ENCODE measurements around the gene PTPRS.

PTPRS gene

DNA sequence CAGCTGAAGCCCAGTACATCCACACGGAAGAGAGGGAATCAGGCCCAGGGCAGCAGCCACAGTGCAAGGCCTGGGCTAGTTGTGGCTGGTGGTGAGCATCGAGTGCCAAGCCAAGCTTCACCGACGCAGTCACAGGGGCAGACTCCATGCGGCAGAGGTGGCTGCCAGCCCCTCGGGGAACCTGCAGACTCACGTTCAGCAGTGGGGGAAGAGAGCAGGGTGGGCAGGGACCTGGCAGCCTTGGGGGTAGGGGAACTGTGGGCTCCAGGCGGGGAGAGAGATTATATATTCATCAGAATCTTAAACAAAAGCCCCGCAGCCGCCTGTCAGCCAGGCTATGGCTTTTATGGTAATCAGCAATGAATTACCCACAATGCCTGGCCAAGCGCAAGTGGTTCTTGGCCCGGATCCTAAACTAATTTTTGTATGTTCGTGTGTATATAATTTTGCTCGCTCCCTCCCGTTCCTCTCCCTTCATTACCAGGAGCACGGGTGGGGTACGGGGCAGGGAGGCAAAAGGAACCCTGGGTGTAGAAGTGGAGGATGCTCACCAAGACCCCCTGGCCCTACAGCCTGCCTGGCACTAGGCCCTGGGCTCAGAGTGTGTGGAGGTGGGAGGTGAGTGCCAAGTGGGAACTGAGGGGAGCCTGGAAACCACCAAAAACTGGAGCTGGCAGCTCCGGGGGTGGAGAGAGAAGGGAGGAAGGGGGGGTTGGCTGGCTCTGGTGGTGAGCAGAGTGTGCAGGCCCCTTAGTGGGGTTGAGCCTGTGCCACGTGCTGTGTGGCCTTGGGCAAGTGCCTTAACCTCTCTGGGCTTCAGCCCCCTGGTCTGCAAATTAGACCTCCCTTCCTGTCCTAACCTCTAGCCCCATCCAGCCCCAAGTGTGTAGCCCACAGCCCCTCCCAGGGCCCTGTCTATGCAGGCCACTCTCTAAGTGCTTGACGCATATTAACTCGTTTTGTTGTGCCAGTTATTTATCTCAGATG, 31.9 kb downstream of the PTPRS start:
- no peak for DNase-seq (ENCODE audit: low spot score)

DNA sequence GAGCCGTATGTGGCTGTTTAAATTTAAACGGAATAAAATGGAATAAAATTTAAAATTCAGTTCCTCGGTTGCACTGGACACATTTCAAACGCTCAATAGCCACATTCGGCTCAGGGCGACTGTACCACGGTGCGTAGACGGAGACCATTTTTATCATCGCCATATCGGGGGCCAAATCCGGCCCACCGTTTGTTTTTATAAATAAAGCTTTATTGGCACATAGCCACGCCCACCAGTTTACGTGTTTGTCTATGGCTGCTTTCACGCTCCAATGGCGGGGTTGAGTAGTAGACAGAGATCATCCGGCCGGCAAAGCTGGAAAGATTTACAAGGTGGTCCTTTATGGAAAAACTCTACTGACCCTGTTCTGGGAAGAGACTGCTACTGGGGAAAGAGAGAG, 33.0 kb downstream of the PTPRS start:
- no peak for DNase-seq (ENCODE audit: low spot score)

DNA sequence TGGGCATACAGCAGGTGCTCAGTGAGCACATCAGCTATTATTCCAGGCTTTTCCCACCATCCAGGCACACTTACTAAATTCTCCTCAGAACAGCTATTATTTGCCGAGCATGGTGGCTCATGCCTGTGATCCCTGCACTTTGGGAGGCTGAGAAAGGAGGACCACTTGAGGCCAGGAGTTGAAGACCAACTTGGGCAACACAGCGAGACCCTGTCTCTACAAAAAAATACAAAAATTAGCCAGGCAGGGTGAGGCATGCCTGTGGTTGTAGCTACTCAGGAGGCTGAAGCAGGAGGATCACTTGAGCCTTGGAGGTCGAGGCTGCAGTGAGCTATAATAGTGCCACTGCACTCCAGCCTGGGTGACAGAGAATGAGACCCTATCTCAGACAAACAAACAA, 35.4 kb downstream of the PTPRS start:
- no peak for DNase-seq (ENCODE audit: low spot score)

DNA sequence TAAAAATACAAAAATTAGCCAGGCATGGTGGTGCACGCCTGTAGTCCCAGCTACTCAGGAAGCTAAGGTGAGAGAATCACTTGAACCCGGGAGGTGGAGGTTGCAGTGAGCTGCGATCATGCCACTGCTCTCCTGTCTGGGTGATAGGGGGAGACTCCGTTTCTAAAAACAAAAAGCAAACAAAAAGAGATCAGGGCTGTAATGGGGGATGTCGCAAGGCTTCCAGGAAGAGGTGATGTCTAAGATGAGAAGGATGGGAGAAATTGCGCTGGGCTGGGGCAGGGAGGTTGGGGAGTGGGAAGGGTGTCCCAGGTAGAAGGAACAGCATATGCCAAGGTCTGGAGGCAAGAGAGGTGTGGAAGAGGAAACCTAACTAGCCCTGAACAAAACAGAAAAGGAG, 36.1 kb downstream of the PTPRS start:
- no peak for DNase-seq (ENCODE audit: low spot score)

DNA sequence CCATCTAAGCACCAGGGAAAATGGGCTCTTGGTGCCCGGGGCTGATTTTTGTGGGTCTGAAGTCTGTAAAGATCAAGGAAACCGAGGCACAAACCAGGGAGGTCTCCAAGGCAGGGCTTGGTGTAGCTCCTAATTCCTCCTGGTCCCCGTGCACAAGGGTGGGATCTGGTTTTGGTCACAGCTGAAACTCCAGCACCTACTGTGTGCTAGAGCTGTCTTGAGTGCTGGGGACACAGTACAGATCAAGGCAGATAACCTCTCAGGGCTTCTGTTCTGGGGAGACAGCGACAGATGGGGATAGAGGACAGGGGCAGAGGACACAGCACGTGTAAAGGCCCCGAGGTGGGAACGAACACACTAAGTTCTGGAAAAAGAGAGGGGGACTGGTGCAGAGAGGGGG, 37.4 kb downstream of the PTPRS start:
- no peak for DNase-seq (ENCODE audit: low spot score)

DNA sequence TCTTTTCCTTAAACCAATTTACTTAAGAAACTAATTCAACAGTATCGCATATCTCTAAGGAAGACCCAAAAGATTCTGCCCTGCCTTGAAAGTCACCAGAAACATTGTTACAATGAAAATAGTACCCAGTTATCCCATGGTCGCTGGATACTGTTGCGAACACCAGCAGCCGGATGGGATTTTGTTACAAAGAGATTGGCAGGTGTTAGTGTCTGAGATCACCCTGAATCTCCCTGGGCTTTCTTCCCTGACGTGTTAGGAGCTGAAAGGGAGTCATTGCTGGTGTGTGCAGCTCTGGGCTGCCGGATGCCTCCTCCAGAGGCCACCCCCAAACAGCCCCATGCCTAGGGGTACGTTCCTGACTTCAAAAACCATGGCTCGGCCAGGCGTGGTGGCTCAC, 38.2 kb downstream of the PTPRS start:
- DNase-seq (ENCODE audit: low spot score), result no peak

DNA sequence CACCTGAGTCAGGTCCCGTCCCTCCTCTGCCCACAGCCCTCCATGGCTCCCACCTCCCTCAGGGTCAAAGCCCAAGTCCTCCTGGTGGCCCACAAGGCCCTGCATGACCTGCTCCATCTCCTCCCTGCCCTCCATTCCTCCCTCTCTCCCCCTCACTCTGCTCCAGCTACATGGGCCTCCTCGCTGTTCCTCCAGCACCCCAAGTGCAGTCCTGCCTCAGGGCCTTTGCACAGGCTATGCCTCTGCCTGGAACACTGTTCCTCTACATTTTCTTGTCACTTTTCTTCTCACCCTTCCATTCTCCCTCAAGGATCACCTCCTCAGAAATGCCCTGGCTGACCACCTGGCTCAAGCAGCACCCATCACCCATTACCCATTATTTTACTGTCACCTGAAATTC, 41.5 kb downstream of the PTPRS start:
- DNase-seq (ENCODE audit: low spot score), result no peak

DNA sequence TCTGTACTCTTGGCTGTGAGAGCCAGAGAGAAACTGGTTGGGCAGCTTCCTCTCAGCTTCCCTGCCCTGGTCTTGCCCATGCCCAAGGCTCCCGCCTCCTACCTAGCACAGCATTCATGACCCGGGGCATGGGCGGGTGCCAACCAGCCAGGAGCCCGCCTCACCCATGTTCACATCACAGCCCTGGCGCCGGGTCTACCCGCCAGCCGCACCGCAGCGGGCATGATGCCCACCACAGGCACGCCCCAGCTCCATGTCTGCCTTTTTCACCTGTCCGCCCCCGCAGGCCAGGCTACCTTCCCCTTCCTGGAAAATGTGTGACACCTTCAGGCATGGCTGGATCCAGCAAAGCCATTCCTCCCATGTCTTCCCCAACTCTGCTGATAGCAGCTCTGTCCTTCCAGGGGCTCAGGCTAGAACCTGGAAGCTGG, 42.1 kb downstream of the PTPRS start:
- no peak for DNase-seq (ENCODE audit: low spot score)

DNA sequence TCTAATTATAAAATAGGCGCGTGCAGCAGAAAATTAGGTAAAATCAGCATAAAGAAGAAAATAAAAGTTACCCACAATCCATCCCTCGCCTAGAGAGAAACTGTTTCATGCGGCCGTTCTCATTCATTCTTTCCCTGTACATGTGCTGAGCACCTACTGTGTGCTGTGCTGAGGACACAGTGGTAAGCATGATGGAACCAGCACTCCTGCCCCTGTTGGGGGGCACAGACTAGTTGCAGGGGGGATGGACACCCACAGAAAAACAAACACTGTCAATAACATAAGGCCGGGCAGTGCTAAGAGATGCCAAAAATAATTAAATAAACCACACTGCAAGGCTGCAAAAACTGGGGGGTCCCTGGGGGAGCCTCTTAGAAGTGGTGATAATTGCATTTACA, 43.3 kb downstream of the PTPRS start:
- DNase-seq (ENCODE audit: low spot score), result no peak

DNA sequence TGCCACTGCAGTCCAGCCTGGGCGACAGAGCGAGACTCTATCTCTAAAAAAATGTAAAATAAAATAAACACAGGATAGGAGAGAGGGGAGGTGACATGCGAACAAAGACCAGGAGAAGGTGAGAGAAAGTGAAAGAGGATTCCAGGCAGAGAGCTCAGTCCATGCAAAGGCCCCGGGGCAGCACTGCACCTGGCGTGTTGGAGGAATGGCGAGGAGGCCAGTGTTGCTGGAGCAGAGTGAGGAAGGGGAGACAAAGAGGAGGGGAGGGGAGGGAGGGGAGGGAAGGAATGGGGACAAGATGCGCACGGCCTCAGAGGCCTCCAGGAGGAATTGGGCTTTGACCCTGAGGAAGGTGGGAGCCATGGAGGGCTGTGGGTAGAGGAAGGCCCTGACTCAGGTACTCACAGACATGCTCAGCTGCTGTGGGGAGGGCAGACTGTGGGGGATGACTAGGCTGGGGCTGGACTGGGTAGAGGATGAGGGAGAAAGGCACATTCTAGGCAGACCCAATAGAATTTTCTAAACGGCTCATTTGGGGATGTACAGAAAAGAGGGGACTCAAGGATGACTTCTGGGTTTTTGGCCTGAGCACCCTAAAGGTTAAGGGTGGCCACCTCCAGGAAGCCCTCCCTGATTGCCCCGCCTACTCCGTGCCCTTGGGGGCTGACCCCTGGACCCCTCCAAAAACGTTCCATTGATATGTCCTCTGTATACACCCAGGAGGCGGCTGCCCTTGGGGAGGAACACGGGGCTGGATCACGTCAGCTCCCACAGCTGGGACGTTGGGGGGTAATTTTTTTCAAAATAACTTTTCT, 43.9 kb downstream of the PTPRS start:
- DNase-seq (ENCODE audit: low spot score), result no peak

DNA sequence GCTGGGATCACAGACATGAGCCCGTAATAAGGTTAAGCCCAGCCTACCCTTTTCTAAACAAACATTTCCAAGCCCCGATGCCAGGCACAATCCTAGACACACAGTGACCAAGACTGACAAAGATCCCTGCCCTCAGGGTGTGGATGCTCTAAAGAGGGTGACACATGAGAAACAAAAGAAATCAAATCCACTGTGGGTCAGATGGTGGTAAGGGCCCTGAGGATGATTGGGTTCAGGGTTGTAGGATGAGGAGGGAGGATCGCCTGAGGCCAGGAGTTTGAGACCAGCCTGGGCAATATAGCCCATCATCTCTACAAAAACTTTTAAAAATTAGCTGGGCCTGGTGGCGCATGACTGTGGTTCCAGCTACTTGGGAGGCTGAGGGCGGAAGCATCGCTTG, 44.6 kb downstream of the PTPRS start:
- DNase-seq (ENCODE audit: low spot score), result no peak

DNA sequence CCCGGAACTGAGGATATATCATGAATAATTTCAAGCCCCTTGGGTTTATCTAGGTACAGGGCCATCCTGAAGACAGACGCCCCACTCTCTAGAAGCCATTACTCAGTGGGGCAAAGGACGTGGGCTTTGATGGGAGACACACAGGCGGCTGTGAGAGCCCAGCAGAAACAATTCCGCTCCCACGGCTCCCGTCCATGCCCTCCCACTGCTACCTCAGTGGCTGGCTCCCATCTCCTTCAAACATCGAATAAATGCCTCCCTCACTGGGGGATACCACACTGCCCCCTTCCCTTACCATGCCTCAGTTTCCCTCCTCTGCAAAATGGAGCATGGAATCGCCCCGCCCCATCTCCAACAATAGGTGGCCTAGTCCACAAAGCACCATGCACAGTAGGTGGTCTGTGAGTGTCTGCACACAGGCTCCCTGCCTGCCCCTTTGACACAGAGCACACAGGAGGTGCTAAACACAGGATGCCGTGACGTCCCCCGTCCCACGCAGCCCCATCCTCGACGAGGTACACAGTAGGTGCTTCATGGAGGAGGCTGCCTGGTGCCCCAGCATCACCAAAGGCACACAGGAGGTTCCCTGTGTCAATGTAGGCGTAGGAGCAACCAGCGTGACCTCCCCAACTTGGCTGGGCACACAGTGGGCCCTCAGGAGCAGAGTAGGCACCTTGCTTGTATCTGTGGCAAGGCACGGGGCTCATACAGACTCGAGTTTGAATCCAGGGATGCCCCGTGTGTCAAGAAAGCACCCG, 46.0 kb downstream of the PTPRS start:
- DNase-seq (ENCODE audit: low spot score), result no peak

DNA sequence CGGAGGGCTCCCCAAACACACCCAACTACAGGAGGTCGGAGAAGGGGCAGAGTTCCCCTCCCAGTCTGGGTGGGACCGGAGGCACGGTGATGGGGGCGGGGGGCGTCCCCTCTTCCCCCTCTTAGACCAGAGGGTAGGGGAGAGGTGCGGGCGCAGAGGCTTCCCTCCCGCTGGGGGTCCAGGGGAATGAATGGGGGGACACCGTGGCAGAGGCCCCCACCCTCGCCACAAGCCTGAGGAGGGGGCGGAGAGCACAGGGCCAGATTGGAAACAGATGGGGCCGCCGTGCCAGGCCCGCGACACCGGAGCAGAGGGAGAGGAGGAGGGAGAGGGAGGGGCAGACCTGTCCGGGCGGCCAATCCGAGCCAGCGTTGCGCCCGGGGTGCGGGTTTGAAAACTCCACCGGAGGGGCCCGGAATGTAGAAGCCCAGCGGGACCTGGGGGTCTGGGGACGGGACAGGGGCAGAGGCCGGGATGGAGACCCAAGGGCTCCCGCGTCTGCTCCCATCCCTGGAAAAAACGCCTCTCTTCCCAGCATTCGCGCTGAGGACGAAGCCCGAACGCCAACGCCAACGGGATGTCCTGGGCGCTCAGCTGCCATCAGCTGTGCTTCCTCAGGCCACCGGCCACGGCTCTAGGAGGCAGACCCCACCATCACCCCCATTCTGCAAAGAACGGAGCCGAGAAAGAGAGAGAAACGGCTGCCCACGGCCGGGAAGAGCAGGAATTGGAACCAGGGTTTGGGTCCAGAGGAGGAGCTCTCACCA, 46.8 kb downstream of the PTPRS start:
- no peak for DNase-seq (ENCODE audit: low spot score)

DNA sequence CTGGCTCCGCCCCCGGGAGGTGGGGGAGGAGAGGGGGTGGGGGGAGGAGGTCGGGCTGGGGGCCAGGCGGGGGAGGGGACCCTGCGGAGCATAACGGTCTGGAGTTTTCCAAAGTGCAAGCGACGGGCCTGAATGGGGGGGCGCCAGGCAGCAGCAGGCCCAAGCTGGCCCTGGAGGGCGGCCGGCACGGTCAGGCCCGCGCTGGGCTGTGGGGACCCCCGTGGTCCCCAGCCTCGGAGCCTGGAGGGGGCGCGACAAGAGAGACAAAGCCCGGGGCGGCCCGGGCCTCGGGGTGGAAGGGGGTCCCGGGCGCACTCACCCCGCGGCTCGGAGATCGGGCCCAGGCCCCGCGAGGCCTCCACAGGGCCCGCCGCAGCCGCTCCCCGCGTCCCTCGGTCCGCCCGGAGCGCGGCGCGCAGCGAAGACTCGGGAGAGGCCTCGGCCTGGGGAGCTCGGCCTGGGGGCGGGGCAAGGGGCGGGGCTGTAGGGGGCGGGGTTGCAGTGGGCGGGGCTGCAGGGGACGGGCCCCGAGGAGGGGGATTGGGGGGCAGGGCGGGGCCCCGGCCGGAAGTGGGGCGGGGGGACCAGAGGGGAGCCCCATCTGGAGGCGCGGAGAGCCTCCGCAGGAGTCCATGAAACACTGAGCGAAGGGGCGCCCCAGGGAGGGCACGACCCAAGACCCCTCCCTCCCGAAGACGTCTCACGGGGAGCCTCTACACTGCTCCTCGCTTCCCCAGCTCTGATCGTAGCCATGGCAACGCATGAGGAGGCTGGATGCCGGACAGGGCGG, 47.6 kb downstream of the PTPRS start:
- peak; percentile 77 for DNase-seq (ENCODE audit: low spot score)

DNA sequence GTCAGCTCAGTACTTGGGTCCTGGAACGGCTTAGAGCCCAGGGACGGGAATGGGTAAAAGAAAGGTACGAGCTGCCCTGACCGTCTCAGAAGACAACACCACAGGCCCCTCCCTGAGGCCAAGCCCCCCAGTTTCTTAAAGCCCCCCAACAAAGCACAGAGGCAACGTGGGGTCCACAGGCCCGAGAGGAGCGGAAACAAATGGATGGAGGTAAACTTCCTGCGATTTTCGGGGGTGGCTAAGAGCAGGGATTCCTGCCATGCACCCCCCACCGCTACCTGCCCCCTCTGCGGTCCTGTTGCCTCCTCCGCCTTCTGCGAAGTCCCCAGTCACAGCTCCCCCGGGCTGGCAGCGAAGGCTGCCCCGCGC, 48.2 kb downstream of the PTPRS start:
- peak; percentile 58 for DNase-seq (ENCODE audit: low spot score)

DNA sequence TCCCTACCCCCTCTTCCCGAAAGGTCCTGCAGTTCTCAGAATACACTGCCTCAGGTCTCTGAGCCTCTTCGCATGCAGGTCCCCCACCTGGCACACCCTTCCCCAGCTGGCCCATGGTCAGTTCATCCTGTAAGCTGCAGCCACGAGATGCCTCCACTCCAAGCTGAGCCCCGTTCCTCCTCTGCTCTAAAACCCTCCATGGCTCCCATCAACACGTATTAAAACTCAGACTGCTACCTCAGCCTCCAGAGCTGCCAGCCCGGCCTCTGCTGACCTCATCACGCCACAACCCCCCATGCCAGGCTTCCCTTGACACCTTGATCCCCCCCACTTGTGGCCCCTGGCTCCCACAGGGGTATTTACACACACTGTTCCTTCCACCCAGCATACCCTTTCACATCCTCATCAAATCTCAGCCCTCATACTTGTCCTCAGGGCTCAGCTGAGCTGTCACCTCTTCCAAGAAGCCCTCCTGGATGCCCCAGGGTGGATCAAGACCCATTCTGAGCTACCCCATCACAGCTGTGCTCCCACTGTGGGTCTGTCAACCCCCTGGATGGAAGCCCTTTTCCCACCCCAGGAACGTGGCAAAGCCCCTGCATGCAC, 48.9 kb downstream of the PTPRS start:
- DNase-seq (ENCODE audit: low spot score), result no peak

All from HuH-7 (cell line).